Stimulated activated naive CD8-positive, alpha-beta T cell treated with anti-CD3 and anti-CD28 coated beads, Interleukin-15, Interleukin-2, amounts not matched to agents 100 U/mL and 50 U/mL, for 24 hours (primary cell): ENCODE measurements around the gene GPI.
A peak's percentile ranks its signal among the peaks of the same experiment; 100 is the strongest.

Source experiments
- ATAC-seq: fragments of 150-1000 bp; cut with Tn5 transposase; one replicate; pipeline ENCODE4 v1.10.0; 2021
- DNase-seq: peaks from one replicate; pipeline ENCODE4 v3.0.0; 2021

The GPI gene

GRCh38 chr19:34341935-34342680 is 22.9 kb upstream of the GPI start:
- DNase-seq (no peak), ATAC-seq (no peak)

- ATAC-seq = no peak
Observed at GRCh38 chr19:34343751-34344150, 21.2 kb upstream of the GPI start.

GRCh38 chr19:34345947-34346351 is 19.0 kb upstream of the GPI start:
- DNase-seq = peak; percentile 86
- peak; percentile 72 for ATAC-seq

More at GRCh38 chr19:34343751-34344150, 21.2 kb upstream of the GPI start:
- no peak for DNase-seq

GRCh38 chr19:34347561-34348165 is 17.3 kb upstream of the GPI start:
- ATAC-seq (no peak), DNase-seq (no peak)

- ATAC-seq (no peak), DNase-seq (no peak)
Observed at GRCh38 chr19:34348899-34349487, 16.0 kb upstream of the GPI start.

- ATAC-seq (peak; percentile 86), DNase-seq (peak; percentile 52)
Observed at GRCh38 chr19:34350161-34350561, 14.8 kb upstream of the GPI start.

GRCh38 chr19:34351382-34351826 is 13.6 kb upstream of the GPI start:
- ATAC-seq (no peak), DNase-seq (no peak)

GRCh38 chr19:34353546-34353945 is 11.4 kb upstream of the GPI start:
- DNase-seq (no peak), ATAC-seq (no peak)

- DNase-seq = no peak
- ATAC-seq = no peak
Observed at GRCh38 chr19:34355201-34355600, 9.8 kb upstream of the GPI start.

- no peak for ATAC-seq
Observed at GRCh38 chr19:34356875-34357274, 8.1 kb upstream of the GPI start.

GRCh38 chr19:34357431-34357830 is 7.6 kb upstream of the GPI start:
- ATAC-seq (no peak), DNase-seq (no peak)

More at GRCh38 chr19:34356875-34357274, 8.1 kb upstream of the GPI start:
- DNase-seq = no peak

GRCh38 chr19:34359140-34359953 is 5.6 kb upstream of the GPI start:
- DNase-seq (peak; percentile 100), ATAC-seq (peak; percentile 97)

- DNase-seq = no peak
- ATAC-seq = no peak
Observed at GRCh38 chr19:34359954-34360315, 5.1 kb upstream of the GPI start.

GRCh38 chr19:34360354-34360909 is 4.6 kb upstream of the GPI start:
- no peak for ATAC-seq
- DNase-seq = no peak

GRCh38 chr19:34362679-34363069 is 2.3 kb upstream of the GPI start:
- DNase-seq (no peak), ATAC-seq (no peak)

GRCh38 chr19:34363094-34363493 is 1.9 kb upstream of the GPI start:
- ATAC-seq = no peak
- DNase-seq = no peak

GRCh38 chr19:34363930-34364329 is 1.1 kb upstream of the GPI start:
- DNase-seq (no peak), ATAC-seq (no peak)

- no peak for DNase-seq
- no peak for ATAC-seq
Observed at GRCh38 chr19:34364462-34364829, 550 bp upstream of the GPI start.

GRCh38 chr19:34365463-34366401 is 736 bp downstream of the GPI start:
- no peak for ATAC-seq
- no peak for DNase-seq

GRCh38 chr19:34366738-34367623 is 2.0 kb downstream of the GPI start:
- DNase-seq (no peak), ATAC-seq (no peak)
